HepG2 (cell line): Measurements from ENCODE around the gene PCDHGA6. TPM values are rescaled to one million over a fixed set of nuclear protein-coding genes. Genes with fewer than 3 reads are reported as not detected.

Experiments used
- ARID5B ChIP-seq: IDR thresholded peaks from 2 replicates; pipeline ENCODE4 v1.4.0; 2020; ENCODE audit warnings: mild to moderate bottlenecking, missing genetic modification reagents
- CBX2 ChIP-seq, 2 experiments: fragments of 200-600 bp in 1 of 2; sonication (generic); formaldehyde crosslinking in 1 of 2; IDR thresholded peaks; 2 replicates each; pipeline versions ENCODE4 v1.7.0 to v1.8.1; 2018 to 2022; ENCODE audit warnings: low read depth in 2 of 2, low read length in 1 of 2, mild to moderate bottlenecking in 1 of 2, missing genetic modification reagents in 1 of 2
- ELK4 ChIP-seq: sonication (generic); formaldehyde crosslinking; IDR thresholded peaks from 2 replicates; pipeline ENCODE4 v1.9.0; 2021; ENCODE audit warnings: missing genetic modification reagents, borderline replicate concordance
- ERF ChIP-seq: IDR thresholded peaks from 2 replicates; pipeline ENCODE4 v1.6.1; 2018; ENCODE audit warnings: missing biosample characterization, missing genetic modification reagents
- ETV5 ChIP-seq: IDR thresholded peaks from 2 replicates; pipeline ENCODE4 v1.6.1; 2018; ENCODE audit warnings: missing biosample characterization, missing genetic modification reagents, inconsistent platforms, borderline replicate concordance
- GABPB1 ChIP-seq: IDR thresholded peaks from 2 replicates; pipeline ENCODE4 v1.6.1; 2016; ENCODE audit warnings: mild to moderate bottlenecking, missing genetic modification reagents, moderate library complexity, missing compliant biosample characterization
- HOXA5 ChIP-seq: sonication (generic); formaldehyde crosslinking; IDR thresholded peaks from 2 replicates; pipeline ENCODE4 v1.4.0; 2020; ENCODE audit warnings: missing genetic modification reagents
- IKZF1 ChIP-seq: fragments of 450-650 bp; IDR thresholded peaks from 2 replicates; pipeline ENCODE4 v1.7.1; 2016
- KDM2A ChIP-seq: sonication (generic); formaldehyde crosslinking; IDR thresholded peaks from 2 replicates; pipeline ENCODE4 v1.4.0; 2020; ENCODE audit warnings: low read depth, missing genetic modification reagents, borderline replicate concordance
- KMT2B ChIP-seq: IDR thresholded peaks from 2 replicates; pipeline ENCODE4 v1.6.1; 2016; ENCODE audit warnings: missing genetic modification reagents, missing compliant biosample characterization
- NCOA5 ChIP-seq: sonication (generic); formaldehyde crosslinking; IDR thresholded peaks from 2 replicates; pipeline ENCODE4 v1.4.0; 2020; ENCODE audit warnings: missing genetic modification reagents
- NFIC ChIP-seq: IDR thresholded peaks from 2 replicates; pipeline ENCODE4 v1.6.1; 2012; ENCODE audit warnings: mild to moderate bottlenecking, low read length, inconsistent platforms
- PITX1 ChIP-seq: sonication (generic); formaldehyde crosslinking; IDR thresholded peaks from 2 replicates; pipeline ENCODE4 v1.5.1; 2020; ENCODE audit warnings: mild to moderate bottlenecking, missing genetic modification reagents
- POGZ ChIP-seq: sonication (generic); formaldehyde crosslinking; IDR thresholded peaks from 2 replicates; pipeline ENCODE4 v1.4.0; 2020; ENCODE audit warnings: mild to moderate bottlenecking, missing genetic modification reagents
- POLR2A ChIP-seq, 2 experiments: IDR thresholded peaks; 2 replicates each; pipeline ENCODE4 v1.6.1; 2011; ENCODE audit warnings: low read depth in 2 of 2, low read length in 2 of 2, mild to moderate bottlenecking in 1 of 2, moderate library complexity in 1 of 2; ENCODE audit not compliant: insufficient read depth in 1 of 2
- SAP130 ChIP-seq: IDR thresholded peaks from 2 replicates; pipeline ENCODE4 v1.6.1; 2016; ENCODE audit warnings: low read depth
- SRF ChIP-seq: IDR thresholded peaks from 2 replicates; pipeline ENCODE4 v1.6.1; 2011; ENCODE audit warnings: mild to moderate bottlenecking, low read depth, low read length, moderate library complexity
- XRCC5 ChIP-seq: fragments of 200-400 bp; formaldehyde crosslinking; optimal IDR thresholded peaks from 2 replicates; pipeline ENCODE3; 2017; ENCODE audit warnings: mild to moderate bottlenecking, low read length
- ZBTB38 ChIP-seq: sonication (generic); formaldehyde crosslinking; IDR thresholded peaks from 2 replicates; pipeline ENCODE4 v1.5.1; 2020; ENCODE audit warnings: mild to moderate bottlenecking, missing genetic modification reagents
- ZNF205 ChIP-seq: IDR thresholded peaks from 2 replicates; pipeline ENCODE4 v1.6.1; 2018; ENCODE audit warnings: missing biosample characterization, missing genetic modification reagents
- polyA plus RNA-seq, 8 experiments: library from polyadenylated mRNA; depleted of rRNA in 3 of 8; stranded (reverse) in 7 of 8; unstranded in 1 of 8; fragments of >200 nt; fragmentation: Illumina TruSeq in 4 of 8; extraction: Trizol in 4 of 8; gene quantifications; 2 replicates each; pipeline versions ENCODE4 v1.2.1 to v1.2.3, GENCODE V29; 2011 to 2016; ENCODE audit warnings: low read depth in 4 of 8, missing spikeins in 1 of 8, mixed read lengths in 1 of 8; ENCODE audit not compliant: insufficient read depth in 1 of 8
- total RNA-seq, 5 experiments: library from RNA; depleted of rRNA; stranded (reverse); fragments of >200 nt; fragmentation: Illumina TruSeq; extraction: Trizol; gene quantifications; 2 replicates each; pipeline ENCODE4 v1.2.3, GENCODE V29; 2016; ENCODE audit warnings: low read depth in 1 of 5
- TF ChIP-seq, protein P1 (sequence below): sonication (generic); formaldehyde crosslinking; IDR thresholded peaks from 2 replicates; pipeline ENCODE4 v1.4.0; 2020; ENCODE audit warnings: missing genetic modification reagents
- TF ChIP-seq, protein P2 (sequence below): sonication (generic); formaldehyde crosslinking; IDR thresholded peaks from 2 replicates; pipeline ENCODE4 v1.8.1; 2023; ENCODE audit warnings: mild to moderate bottlenecking, missing genetic modification reagents

The PCDHGA6 gene
- total and polyA plus RNA-seq, 2 of the 13 experiments (the other 11 are each of a cell fraction or from before 2014, with no cell fraction given) = 0.33 to 0.51 TPM

GRCh38 chr5:141349917-141350619 is 23.6 kb upstream of the PCDHGA6 start, which contains the start of gene PCDHGB1 (continued):
- TF ChIP-seq ZBTB38 (CRISPR knock-in tag) (peak; percentile 58), ELK4 (no peak), KMT2B (CRISPR knock-in tag) (peak; percentile 67; the same call in 1 of the 2 replicates), ETV5 (peak; percentile 54; the same call in 1 of the 2 replicates), NCOA5 (CRISPR knock-in tag) (no peak), ERF (CRISPR knock-in tag) (peak; percentile 44; the same call in 1 of the 2 replicates), HOXA5 (0 out of 2 replicates have a peak, but pooled peaks have one; percentile 38), IKZF1 (no peak), XRCC5 (peak; percentile 67), GABPB1 (peak; percentile 61; the same call in 1 of the 2 replicates), POGZ (CRISPR knock-in tag) (0 out of 2 replicates have a peak, but pooled peaks have one; percentile 19), PITX1 (CRISPR knock-in tag) (no peak), SAP130 (CRISPR knock-in tag) (peak; percentile 47), ARID5B (peak; percentile 36; the same call in 1 of the 2 replicates), CBX2 (IDR thresholded peaks at IDR 0.05; ENCODE audit: low read depth, low read length) (no peak), CBX2 (CRISPR knock-in tag; IDR thresholded peaks at IDR 0.05; ENCODE audit: low read depth) (no peak), KDM2A (CRISPR knock-in tag) (peak; percentile 44; the same call in 1 of the 2 replicates), NFIC (no peak), ZNF205 (CRISPR knock-in tag) (0 out of 2 replicates have a peak, but pooled peaks have one; percentile 35), POLR2A (IDR thresholded peaks at IDR 0.05; ENCODE audit: insufficient read depth in 1 of 2, low read depth in 2 of 2, low read length in 2 of 2) (peak in 1 of 2 experiments; percentile 50; a peak in 1 of 4 replicates), SRF (peak; percentile 36; the same call in 1 of the 2 replicates)
- TF ChIP-seq, protein P1, sequence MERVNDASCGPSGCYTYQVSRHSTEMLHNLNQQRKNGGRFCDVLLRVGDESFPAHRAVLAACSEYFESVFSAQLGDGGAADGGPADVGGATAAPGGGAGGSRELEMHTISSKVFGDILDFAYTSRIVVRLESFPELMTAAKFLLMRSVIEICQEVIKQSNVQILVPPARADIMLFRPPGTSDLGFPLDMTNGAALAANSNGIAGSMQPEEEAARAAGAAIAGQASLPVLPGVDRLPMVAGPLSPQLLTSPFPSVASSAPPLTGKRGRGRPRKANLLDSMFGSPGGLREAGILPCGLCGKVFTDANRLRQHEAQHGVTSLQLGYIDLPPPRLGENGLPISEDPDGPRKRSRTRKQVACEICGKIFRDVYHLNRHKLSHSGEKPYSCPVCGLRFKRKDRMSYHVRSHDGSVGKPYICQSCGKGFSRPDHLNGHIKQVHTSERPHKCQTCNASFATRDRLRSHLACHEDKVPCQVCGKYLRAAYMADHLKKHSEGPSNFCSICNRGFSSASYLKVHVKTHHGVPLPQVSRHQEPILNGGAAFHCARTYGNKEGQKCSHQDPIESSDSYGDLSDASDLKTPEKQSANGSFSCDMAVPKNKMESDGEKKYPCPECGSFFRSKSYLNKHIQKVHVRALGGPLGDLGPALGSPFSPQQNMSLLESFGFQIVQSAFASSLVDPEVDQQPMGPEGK (CRISPR knock-in tag) = no peak
- TF ChIP-seq, protein P2, sequence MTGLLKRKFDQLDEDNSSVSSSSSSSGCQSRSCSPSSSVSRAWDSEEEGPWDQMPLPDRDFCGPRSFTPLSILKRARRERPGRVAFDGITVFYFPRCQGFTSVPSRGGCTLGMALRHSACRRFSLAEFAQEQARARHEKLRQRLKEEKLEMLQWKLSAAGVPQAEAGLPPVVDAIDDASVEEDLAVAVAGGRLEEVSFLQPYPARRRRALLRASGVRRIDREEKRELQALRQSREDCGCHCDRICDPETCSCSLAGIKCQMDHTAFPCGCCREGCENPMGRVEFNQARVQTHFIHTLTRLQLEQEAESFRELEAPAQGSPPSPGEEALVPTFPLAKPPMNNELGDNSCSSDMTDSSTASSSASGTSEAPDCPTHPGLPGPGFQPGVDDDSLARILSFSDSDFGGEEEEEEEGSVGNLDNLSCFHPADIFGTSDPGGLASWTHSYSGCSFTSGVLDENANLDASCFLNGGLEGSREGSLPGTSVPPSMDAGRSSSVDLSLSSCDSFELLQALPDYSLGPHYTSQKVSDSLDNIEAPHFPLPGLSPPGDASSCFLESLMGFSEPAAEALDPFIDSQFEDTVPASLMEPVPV (CRISPR knock-in tag) = no peak
